Activated CD8-positive, alpha-beta memory T cell treated with anti-CD3 and anti-CD28 coated beads for 4 hours (primary cell): ENCODE measurements around the gene RGS17.

Experiments
- DNase-seq, 2 donors: peaks; one replicate each; pipeline ENCODE4 v3.0.0-alpha.2; 2020; ENCODE audit warnings: low read depth in 2 of 2

The RGS17 gene

GRCh38 chr6:153084393-153084792 is 46.7 kb downstream of the RGS17 start:
- no peak for DNase-seq

GRCh38 chr6:153083869-153084268 is 47.2 kb downstream of the RGS17 start:
- DNase-seq, result no peak

GRCh38 chr6:153081914-153082313 is 49.2 kb downstream of the RGS17 start:
- DNase-seq, result no peak

GRCh38 chr6:153076431-153076830 is 54.7 kb downstream of the RGS17 start:
- DNase-seq, result no peak

- no peak for DNase-seq
Measured at GRCh38 chr6:153074761-153075160, 56.3 kb downstream of the RGS17 start.

GRCh38 chr6:153073841-153074240 is 57.2 kb downstream of the RGS17 start:
- no peak for DNase-seq

- no peak for DNase-seq
Measured at GRCh38 chr6:153070756-153071155, 60.3 kb downstream of the RGS17 start.

GRCh38 chr6:153069897-153070296 is 61.2 kb downstream of the RGS17 start:
- no peak for DNase-seq

GRCh38 chr6:153065222-153065621 is 65.9 kb downstream of the RGS17 start:
- DNase-seq, result no peak

GRCh38 chr6:153063936-153064335 is 67.1 kb downstream of the RGS17 start:
- no peak for DNase-seq

- no peak for DNase-seq
Measured at GRCh38 chr6:153062516-153062915, 68.6 kb downstream of the RGS17 start.

GRCh38 chr6:153059757-153060156 is 71.3 kb downstream of the RGS17 start:
- no peak for DNase-seq

GRCh38 chr6:153059311-153059710 is 71.8 kb downstream of the RGS17 start:
- no peak for DNase-seq

- DNase-seq, result no peak
Measured at GRCh38 chr6:153058909-153059308, 72.2 kb downstream of the RGS17 start.

GRCh38 chr6:153058291-153058690 is 72.8 kb downstream of the RGS17 start:
- no peak for DNase-seq

- DNase-seq, result no peak
Measured at GRCh38 chr6:153056308-153056707, 74.8 kb downstream of the RGS17 start.

- no peak for DNase-seq
Measured at GRCh38 chr6:153051801-153052200, 79.3 kb downstream of the RGS17 start.

GRCh38 chr6:153048631-153049030 is 82.5 kb downstream of the RGS17 start:
- DNase-seq, result no peak

- no peak for DNase-seq
Measured at GRCh38 chr6:153047386-153047785, 83.7 kb downstream of the RGS17 start.

- no peak for DNase-seq
Measured at GRCh38 chr6:153045271-153045670, 85.8 kb downstream of the RGS17 start.

- no peak for DNase-seq
Measured at GRCh38 chr6:153044295-153044694, 86.8 kb downstream of the RGS17 start.

GRCh38 chr6:153043719-153044118 is 87.4 kb downstream of the RGS17 start:
- DNase-seq, result no peak

GRCh38 chr6:153038378-153039057 is 92.6 kb downstream of the RGS17 start:
- no peak for DNase-seq

- DNase-seq, result no peak
Measured at GRCh38 chr6:153034139-153034538, 96.9 kb downstream of the RGS17 start.
